Activated T-cell treated with anti-CD3 and anti-CD28 coated beads, Interleukin-2, amount 50 U/mL, for 72 hours (primary cell): ENCODE data around the gene OR1D2. TPM values are rescaled to one million over a fixed set of nuclear protein-coding genes. Genes with fewer than 3 reads are reported as not detected.
"Not testable (repeated sequence)": the region's sequence is repeated elsewhere in the genome, so short reads cannot be mapped to it uniquely, and the experiment has no call there.

ENCODE experiments used
- ATAC-seq, 2 donors: fragments of 150-1000 bp; cut with Tn5 transposase; replicated peaks in 1 of 2; 2 replicates each; pipeline ENCODE4 v1.10.0; 2021; ENCODE audit warnings: moderate library complexity in 2 of 2, mild to moderate bottlenecking in 1 of 2
- DNase-seq, 2 donors: peaks; one replicate each; pipeline ENCODE4 v3.0.0; 2021 to 2022; ENCODE audit warnings: mixed read lengths in 1 of 2
- H3K27ac Mint-ChIP-seq: one replicate; pipeline ENCODE4 v1.8.0; 2022; ENCODE audit warnings: mild to moderate bottlenecking, moderate library complexity, mixed read lengths
- H3K27me3 Mint-ChIP-seq: one replicate; pipeline ENCODE4 v1.8.0; 2022; ENCODE audit warnings: low read depth, mixed read lengths
- H3K36me3 Mint-ChIP-seq, 2 donors: one replicate each; pipeline ENCODE4 v1.8.0; 2022; ENCODE audit warnings: mixed read lengths in 2 of 2, mild to moderate bottlenecking in 1 of 2; ENCODE audit not compliant: insufficient read depth in 2 of 2
- H3K4me1 Mint-ChIP-seq: one replicate; pipeline ENCODE4 v1.8.0; 2022; ENCODE audit warnings: low read depth, mixed read lengths
- H3K4me3 Mint-ChIP-seq, 2 donors: one replicate each; pipeline ENCODE4 v1.8.0; 2022; ENCODE audit warnings: mild to moderate bottlenecking in 2 of 2, mixed read lengths in 2 of 2, moderate library complexity in 2 of 2
- H3K9me3 Mint-ChIP-seq, 2 donors: one replicate each; pipeline ENCODE4 v1.8.0; 2022; ENCODE audit warnings: mixed read lengths in 2 of 2
- total RNA-seq, 2 donors: library from RNA; stranded (reverse); gene quantifications; one replicate each; pipeline ENCODE4 v1.2.3, GENCODE V29; 2022

OR1D2 gene, protein sequence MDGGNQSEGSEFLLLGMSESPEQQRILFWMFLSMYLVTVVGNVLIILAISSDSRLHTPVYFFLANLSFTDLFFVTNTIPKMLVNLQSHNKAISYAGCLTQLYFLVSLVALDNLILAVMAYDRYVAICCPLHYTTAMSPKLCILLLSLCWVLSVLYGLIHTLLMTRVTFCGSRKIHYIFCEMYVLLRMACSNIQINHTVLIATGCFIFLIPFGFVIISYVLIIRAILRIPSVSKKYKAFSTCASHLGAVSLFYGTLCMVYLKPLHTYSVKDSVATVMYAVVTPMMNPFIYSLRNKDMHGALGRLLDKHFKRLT
- total RNA-seq = not detected

DNA sequence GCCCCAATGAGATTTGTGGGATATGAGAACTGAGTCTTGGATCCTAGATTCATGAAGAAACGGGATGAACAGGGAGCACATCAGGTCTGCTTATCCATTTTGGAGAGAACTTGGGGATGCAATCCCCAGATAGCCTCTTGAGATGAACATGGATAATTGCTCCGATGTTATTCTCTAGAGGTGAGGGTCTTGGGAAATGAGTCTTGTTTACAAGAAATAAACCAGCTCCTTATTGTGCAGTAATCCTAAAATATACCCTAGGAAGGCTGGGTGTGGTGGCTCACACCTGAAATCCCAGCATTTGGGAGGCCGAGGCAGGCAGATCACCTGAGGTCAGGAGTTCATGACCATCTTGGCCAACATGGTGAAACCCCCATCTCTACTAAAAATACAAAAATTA lies at the start of gene OR1D2:
TSS of gene OR1D2 (minus strand) at position 101 of the 400 bp plus-strand sequence. CDS start 11,426 bp downstream, outside the sequence.
- no peak for ATAC-seq

DNA sequence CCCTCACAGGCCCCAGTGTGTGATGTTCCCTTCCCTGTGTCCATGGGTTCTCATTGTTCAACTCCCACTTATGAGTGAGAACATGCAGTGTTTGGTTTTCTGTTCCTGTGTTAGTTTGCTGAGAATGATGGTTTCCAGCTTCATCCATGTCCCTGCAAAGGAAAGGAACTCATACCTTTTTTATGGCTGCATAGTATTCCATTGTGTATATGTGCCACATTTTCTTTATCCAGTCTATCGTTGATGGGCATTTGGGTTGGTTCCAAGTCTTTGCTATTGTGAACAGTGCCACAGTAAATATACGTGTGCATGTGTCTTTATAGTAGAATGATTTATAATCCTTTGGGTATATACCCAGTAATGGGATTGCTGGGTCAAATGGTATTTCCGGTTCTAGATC lies 33.3 kb upstream of the OR1D2 start:
- not testable (repeated sequence) for ATAC-seq, H3K27ac Mint-ChIP-seq, H3K36me3 Mint-ChIP-seq, H3K4me3 Mint-ChIP-seq, DNase-seq, H3K4me1 Mint-ChIP-seq
- Mint-ChIP-seq H3K27me3 (peaks cover 18% of the 10 kb centered on the region), H3K9me3 (peaks cover 3 to 10% of the 10 kb centered on the region in 2 donors)

More for the DNA sequence above, at the start of gene OR1D2:
- Mint-ChIP-seq H3K36me3 (no peaks in the 10 kb centered on the region), H3K27me3 (peaks cover 8% of the 10 kb centered on the region), H3K9me3 (peaks cover 7 to 12% of the 10 kb centered on the region in 2 donors), H3K27ac (no peak within 1 kb of the TSS), H3K4me3 (no peak within 1 kb of the TSS), H3K4me1 (no peaks in the 10 kb centered on the region)
- no peak for DNase-seq

DNA sequence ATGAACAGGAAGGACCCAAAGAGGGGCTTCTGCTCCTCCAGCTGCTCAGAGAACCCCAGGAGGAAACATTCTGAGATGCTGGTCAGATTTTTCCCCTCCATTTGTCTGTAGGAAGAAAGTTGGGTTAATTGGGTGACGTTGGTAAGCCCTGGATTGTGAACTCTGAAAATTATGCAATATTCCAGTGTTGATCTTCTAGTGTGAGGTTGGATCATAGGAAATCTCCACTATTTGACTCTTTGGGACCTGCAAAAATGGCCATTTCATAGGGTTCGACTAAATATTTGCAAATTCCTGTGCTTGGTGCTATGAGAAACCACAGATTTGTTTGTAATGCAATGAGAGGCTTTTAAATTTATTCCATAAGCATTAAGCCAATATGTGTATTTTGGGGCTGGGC lies 23.2 kb upstream of the OR1D2 start, which contains the start of gene OR1G1:
TSS of gene OR1G1 (minus strand) at position 101 of the 400 bp plus-strand sequence. CDS start at position 101, 0 bp downstream.
- Mint-ChIP-seq H3K27ac (no peak within 1 kb of the TSS), H3K9me3 (no peaks in the 10 kb centered on the region), H3K4me3 (no peak within 1 kb of the TSS), H3K27me3 (peaks cover 31% of the 10 kb centered on the region), H3K4me1 (no peaks in the 10 kb centered on the region), H3K36me3 (no peaks in the 10 kb centered on the region)
- no peak for DNase-seq
- no peak for ATAC-seq

DNA sequence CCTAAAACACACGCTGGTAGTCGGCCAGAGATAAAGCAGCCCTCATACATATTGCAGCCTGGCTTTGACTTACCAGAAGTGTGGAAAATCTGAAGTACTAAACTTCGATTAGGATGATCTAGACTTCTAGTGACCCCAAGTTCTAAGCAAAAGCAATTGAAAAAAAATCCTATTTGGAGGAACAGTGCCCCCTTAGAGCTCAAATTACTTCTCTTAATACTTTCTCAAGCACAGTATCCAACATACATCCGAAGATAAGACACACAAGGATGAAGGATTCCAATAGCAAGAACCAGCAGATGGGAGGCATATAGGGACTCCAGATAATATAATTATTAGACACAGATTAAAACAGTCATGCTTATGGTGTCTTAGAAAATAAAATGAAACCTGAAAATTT lies 30.4 kb downstream of the OR1D2 start:
- not testable (repeated sequence) for H3K9me3 Mint-ChIP-seq, H3K27me3 Mint-ChIP-seq, H3K36me3 Mint-ChIP-seq, ATAC-seq, DNase-seq, H3K27ac Mint-ChIP-seq, H3K4me1 Mint-ChIP-seq, H3K4me3 Mint-ChIP-seq

DNA sequence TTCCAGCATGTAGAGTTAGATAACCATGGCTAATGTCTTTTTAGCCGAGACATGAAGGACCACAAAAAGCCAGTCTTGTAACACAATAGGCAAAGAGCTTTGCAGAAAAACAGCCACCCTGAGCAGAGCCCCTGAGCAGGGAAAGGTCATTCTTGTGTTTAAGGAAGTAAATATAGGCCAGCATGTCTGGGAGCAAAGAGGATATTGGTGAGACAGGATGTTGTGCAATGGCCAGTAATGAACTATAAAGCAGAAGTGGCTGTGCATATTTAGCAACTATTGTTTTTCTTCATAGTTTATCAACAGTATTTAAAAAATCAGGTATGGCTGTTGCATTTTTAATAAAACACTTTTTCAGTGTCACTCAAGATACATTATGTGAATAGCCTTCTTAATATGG lies 39.0 kb downstream of the OR1D2 start:
- H3K4me1 Mint-ChIP-seq, ATAC-seq, DNase-seq, H3K4me3 Mint-ChIP-seq, H3K36me3 Mint-ChIP-seq, H3K9me3 Mint-ChIP-seq, H3K27me3 Mint-ChIP-seq, H3K27ac Mint-ChIP-seq: not testable (repeated sequence)

DNA sequence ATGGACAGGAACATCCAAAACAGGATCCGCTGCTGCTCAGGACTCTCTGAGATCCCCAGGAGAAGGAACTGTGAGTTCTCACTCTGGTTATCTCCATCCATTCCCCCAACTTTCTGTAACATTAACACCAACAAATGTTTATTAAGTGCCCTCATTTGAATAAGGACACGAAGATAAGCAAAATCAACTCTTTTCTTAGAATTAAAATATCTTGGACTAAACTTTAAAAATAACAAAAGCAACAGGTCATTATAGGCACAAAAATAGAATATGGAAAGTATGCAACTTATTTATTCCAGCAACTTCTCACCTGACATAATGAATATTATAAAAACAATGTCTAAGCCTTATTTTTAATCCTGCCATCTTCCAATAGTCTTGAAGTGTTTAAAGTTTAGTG lies 40.7 kb downstream of the OR1D2 start, which contains the start of gene OR1D5:
TSS of gene OR1D5 (minus strand) at position 101 of the 400 bp plus-strand sequence. CDS start at position 101, 0 bp downstream.
- not testable (repeated sequence) for H3K9me3 Mint-ChIP-seq, ATAC-seq, H3K4me1 Mint-ChIP-seq, H3K27me3 Mint-ChIP-seq, H3K4me3 Mint-ChIP-seq, DNase-seq, H3K36me3 Mint-ChIP-seq, H3K27ac Mint-ChIP-seq

DNA sequence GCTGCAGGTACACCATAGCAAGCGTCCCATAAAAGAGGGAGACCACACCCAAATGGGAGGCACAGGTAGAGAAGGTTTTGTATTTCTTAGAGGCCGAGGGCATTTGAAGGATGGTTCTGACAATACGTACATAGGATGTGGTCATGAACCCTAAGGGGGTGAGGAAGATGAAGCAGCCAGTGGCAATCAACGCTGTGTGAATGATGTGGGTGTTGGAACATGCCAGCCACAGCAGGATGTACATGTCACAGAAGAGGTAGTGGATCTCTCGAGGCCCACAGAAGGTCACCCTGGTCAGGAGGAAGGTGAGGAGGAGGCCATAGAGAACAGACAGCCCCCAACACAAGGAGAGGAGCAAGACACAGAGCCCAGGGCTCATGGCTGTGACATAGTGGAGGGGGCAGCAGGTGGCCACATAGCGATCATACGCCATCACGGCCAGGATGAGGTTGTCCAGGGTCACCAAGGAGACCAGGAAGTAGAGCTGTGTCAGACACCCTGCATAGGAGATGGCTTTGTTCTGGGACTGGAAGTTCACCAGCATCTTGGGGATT lies 41.3 kb downstream of the OR1D2 start:
- not testable (repeated sequence) for H3K4me1 Mint-ChIP-seq, H3K9me3 Mint-ChIP-seq, H3K36me3 Mint-ChIP-seq, DNase-seq, H3K27ac Mint-ChIP-seq, H3K27me3 Mint-ChIP-seq, ATAC-seq, H3K4me3 Mint-ChIP-seq

DNA sequence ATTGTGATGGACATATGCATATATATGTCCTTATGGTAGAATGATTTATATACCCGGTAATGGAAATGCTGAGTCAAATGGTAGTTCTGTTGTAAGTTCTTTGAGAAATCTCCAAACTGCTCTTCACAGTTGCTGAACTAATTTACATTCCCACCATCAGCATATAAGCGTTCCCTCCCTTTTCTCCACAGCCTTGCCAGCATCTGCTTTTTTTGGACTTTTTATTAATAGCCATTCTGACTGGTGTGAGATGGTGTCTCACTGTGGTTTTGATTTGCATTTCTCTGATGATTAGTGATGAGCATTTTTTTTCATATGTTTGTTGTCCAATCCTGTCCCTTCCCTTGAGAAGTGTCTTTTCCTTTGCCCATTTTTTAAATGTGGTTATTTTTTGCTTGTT lies 49.4 kb downstream of the OR1D2 start:
- not testable (repeated sequence) for H3K4me3 Mint-ChIP-seq, H3K9me3 Mint-ChIP-seq, DNase-seq, ATAC-seq, H3K27me3 Mint-ChIP-seq, H3K27ac Mint-ChIP-seq, H3K4me1 Mint-ChIP-seq, H3K36me3 Mint-ChIP-seq

DNA sequence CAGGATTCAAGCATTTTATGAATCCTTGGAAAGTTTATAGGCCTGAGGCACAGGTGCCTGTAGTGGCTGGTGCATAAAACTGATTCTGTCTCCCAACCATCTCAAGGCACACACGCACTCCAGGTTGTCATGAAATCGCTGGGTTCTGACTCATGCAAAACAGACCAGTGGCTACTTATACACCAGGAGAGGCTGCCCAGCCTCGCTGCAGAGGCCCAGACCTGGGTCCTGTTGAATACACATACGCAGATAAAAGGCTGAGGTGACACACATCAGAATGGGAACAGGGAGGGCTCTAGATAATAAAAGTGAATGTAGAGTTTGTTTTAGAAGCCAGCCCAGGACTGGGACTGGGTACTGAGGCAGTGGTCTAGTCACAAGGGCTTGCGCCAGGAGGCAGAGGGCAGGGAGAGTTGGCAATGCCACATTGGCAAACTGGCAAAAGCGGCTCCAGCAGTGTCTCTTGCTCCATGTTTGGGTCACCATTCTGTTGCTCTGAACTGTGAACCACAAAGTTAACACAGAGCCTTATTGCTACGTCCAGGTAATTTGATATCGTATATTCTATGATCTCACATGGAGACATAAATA lies 54.4 kb downstream of the OR1D2 start:
- Mint-ChIP-seq H3K27me3 (no peaks in the 10 kb centered on the region), H3K27ac (no peak overlapping the region), H3K4me3 (peak overlapping the region; percentile 87 to 92), H3K9me3 (no peaks in the 10 kb centered on the region), H3K4me1 (no peaks in the 10 kb centered on the region), H3K36me3 (no peaks in the 10 kb centered on the region)
- ATAC-seq (no peak), DNase-seq (no peak)

DNA sequence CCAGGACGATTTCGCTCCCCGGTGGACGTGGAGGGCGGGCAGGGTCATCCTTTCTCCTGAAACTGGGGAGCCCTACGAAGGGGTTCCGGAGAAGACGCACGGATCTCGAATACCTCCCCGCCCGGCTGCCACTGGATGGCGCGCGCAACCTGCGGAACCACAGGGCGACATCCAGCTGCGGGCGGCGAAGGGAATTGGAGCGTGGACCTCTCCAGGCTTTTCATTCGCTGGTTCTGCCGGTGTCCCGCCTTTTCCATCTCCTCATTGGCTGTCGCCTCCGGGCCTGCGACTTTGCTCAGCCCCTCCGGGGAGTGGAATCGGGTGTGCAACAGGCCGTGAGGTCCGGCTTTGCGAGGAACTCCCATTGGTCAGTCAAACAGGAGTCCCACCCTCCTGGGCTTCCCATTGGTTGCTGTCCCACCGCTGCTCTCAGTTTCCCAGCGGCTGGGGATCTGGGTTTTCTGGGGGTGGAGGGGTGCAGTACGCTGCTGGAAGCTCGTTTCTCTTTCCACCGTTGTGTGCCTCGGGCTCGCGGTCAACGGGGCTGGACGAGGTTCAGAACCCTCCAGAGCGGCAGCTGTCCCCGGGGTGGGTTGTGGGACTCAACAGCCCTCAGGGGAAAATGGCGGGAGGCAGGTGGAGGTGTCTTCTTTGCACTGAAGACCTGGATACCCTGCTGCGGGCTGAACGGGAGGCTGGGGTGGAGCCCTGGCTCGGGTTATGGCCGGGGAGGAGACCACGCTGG lies 55.3 kb downstream of the OR1D2 start:
- DNase-seq = peak; percentile 93 to 96
- H3K27ac Mint-ChIP-seq = peak overlapping the region; percentile 2
- no peaks in the 10 kb centered on the region for H3K4me1 Mint-ChIP-seq
- peaks cover 2 to 5% of the 10 kb centered on the region in 2 donors for H3K9me3 Mint-ChIP-seq
- no peaks in the 10 kb centered on the region for H3K27me3 Mint-ChIP-seq
- peaks cover 3 to 4% of the 10 kb centered on the region in 2 donors for H3K36me3 Mint-ChIP-seq
- peak overlapping the region; percentile 87 to 92 for H3K4me3 Mint-ChIP-seq
- ATAC-seq = peak; percentile 99

DNA sequence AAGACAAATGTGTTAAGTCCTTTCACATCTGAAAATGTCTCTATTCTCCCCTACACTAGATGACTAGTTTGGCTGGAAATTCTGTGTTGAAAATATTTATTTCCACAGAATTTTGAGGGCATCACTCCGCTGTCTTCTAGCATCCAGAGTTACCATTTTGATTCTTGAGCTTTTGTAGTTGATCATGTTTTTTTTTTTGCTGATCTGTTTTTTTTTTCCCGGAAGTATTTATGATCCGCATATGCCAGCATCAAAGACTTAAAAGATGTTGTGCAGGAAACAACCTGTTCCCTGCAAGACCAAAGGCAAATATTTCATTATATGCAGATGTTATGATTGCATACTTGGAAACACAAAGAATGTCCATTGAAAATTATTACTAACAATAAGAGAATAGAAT lies 57.5 kb downstream of the OR1D2 start:
- DNase-seq (no peak), ATAC-seq (no peak)
- Mint-ChIP-seq H3K4me1 (no peaks in the 10 kb centered on the region), H3K9me3 (peaks cover 4 to 10% of the 10 kb centered on the region in 2 donors), H3K27ac (no peak overlapping the region), H3K27me3 (peaks cover 8% of the 10 kb centered on the region), H3K4me3 (no peak overlapping the region), H3K36me3 (peaks cover 5 to 6% of the 10 kb centered on the region in 2 donors)

DNA sequence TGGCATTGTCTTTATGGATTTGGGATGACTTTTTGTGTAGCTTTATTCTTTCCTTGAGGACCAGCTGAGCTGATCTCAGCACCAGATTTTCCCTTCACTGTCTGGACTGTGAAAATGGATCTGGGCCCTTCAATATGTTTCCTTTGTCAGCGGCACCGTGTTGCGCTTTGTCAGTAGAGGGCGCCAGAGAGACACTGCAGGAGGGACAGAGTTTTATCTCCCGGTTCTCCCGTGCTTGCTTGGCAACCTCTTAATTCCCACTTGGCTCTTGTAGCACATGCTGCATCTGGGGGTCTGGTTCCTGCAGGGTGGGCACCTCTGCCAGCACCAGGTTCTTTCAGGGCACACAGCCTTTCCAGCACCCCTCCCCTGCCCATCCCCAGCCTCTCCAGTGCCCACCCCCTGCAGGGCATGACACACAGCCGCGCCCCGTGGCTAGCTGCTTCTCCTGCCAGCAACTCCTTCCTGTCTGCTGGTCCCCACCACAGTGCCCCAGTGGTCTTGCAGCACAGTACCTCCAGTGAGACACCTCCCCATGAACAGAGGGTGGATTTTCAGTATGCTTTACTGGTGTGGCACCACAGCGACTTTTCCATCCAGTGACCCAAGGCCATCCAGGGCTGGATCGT lies 60.4 kb downstream of the OR1D2 start:
- DNase-seq = peak; percentile 17 to 20
- Mint-ChIP-seq H3K36me3 (peaks cover 5 to 6% of the 10 kb centered on the region in 2 donors), H3K9me3 (peaks cover 4 to 10% of the 10 kb centered on the region in 2 donors), H3K27me3 (peaks cover 25% of the 10 kb centered on the region), H3K4me1 (peaks cover 12% of the 10 kb centered on the region), H3K27ac (no peak overlapping the region), H3K4me3 (no peak overlapping the region)
- ATAC-seq = no peak
